Panc1 (cell line): ENCODE data around the gene ZNRF3. TPM values are rescaled to one million over a fixed set of nuclear protein-coding genes. Genes with fewer than 3 reads are reported as not detected.

Experiments
- ATAC-seq: fragments of 200-7000 bp; cut with Tn5 transposase; 2 replicates; pipeline ENCODE4 v1.9.1; 2020; ENCODE audit warnings: mild to moderate bottlenecking, moderate library complexity
- BruUV-seq: library from RNA; stranded (reverse); fragments of 400-500 nt; replicated peaks from 2 replicates; lab custom pipeline; 2021; lab: Mats Ljungman, UMichigan
- CTCF ChIA-PET: fragments of 300-600 bp; sonication (Branson Sonifier 250); formaldehyde crosslinking; loops from one replicate; lab custom pipeline; 2022; ENCODE audit warnings: antibody characterized with exemption; lab: Charles Lee
- POLR2A ChIA-PET: fragments of 300-600 bp; sonication (Branson Sonifier 250); formaldehyde crosslinking; loops from one replicate; lab custom pipeline; 2022; ENCODE audit warnings: antibody characterized with exemption; lab: Charles Lee
- DNase-seq: peaks from one replicate; pipeline ENCODE4 v3.0.0-alpha.2; 2010; ENCODE audit warnings: low read depth, low spot score
- H3K27ac ChIP-seq: 2 replicates; pipeline ENCODE4 v1.5.1; 2011; ENCODE audit warnings: mild to moderate bottlenecking, low read length, inconsistent platforms
- H3K27me3 ChIP-seq: fragments of 200-500 bp; sonication (Bioruptor generic); 2 replicates; pipeline ENCODE4 v1.6.0; 2014; ENCODE audit warnings: low read length, inconsistent platforms; ENCODE audit not compliant: control insufficient read depth, insufficient read depth
- H3K36me3 ChIP-seq: fragments of 200-500 bp; sonication (Bioruptor generic); 2 replicates; pipeline ENCODE4 v1.5.1; 2014; ENCODE audit warnings: inconsistent platforms, mild to moderate bottlenecking, low read length, moderate library complexity; ENCODE audit not compliant: control insufficient read depth, insufficient read depth
- H3K4me1 ChIP-seq: 2 replicates; pipeline ENCODE4 v1.5.1; 2011; ENCODE audit warnings: inconsistent platforms, mild to moderate bottlenecking, low read length, moderate library complexity; ENCODE audit not compliant: control insufficient read depth, insufficient read depth
- H3K4me3 ChIP-seq, 2 experiments: 2 replicates each; pipeline ENCODE4 v1.5.1; 2011 to 2012; ENCODE audit warnings: low read depth in 2 of 2, low read length in 2 of 2, mild to moderate bottlenecking in 2 of 2, inconsistent platforms in 1 of 2, moderate library complexity in 1 of 2
- H3K9me3 ChIP-seq: fragments of 200-500 bp; sonication (Bioruptor generic); 2 replicates; pipeline ENCODE4 v1.5.1; 2014; ENCODE audit warnings: low read depth, mild to moderate bottlenecking, inconsistent platforms, low read length, moderate library complexity; ENCODE audit not compliant: control insufficient read depth, insufficient read depth
- POLR2AphosphoS5 ChIP-seq: IDR thresholded peaks from 2 replicates; pipeline ENCODE4 v1.6.1; 2012; ENCODE audit warnings: mild to moderate bottlenecking, low read depth, low read length, moderate library complexity
- SIN3A ChIP-seq: IDR thresholded peaks from 2 replicates; pipeline ENCODE4 v1.6.1; 2012; ENCODE audit warnings: low read depth, mild to moderate bottlenecking, low read length, moderate library complexity, borderline replicate concordance; ENCODE audit not compliant: insufficient read depth
- TCF7L2 ChIP-seq: IDR thresholded peaks from 2 replicates; pipeline ENCODE4 v1.6.1; 2011; ENCODE audit warnings: mild to moderate bottlenecking, low read depth, low read length, inconsistent platforms
- in situ Hi-C: cut with HindIII; loops from 2 replicates; pipeline ENCODE4 v1.10.0; 2016; ENCODE audit warnings: low sequenced_read_pairs, low pct_unique_long_range_greater_than_20kb
- intact Hi-C: fragments of 100-400 bp; cut with micrococcal nuclease; formaldehyde crosslinking; loops from one replicate; pipeline ENCODE4 v1.10.0; 2022; ENCODE audit not compliant: unreplicated experiment
- total RNA-seq: library from RNA; stranded (reverse); gene quantifications from one replicate; pipeline ENCODE4 v1.2.1, GENCODE V29; 2021; ENCODE audit not compliant: unreplicated experiment
- TF ChIP-seq, protein P1 (sequence below), 2 experiments: IDR thresholded peaks; 2 replicates each; pipeline ENCODE4 v1.6.1; 2011 to 2012; ENCODE audit warnings: low read depth in 2 of 2, control low read depth in 1 of 2, low read length in 1 of 2, mild to moderate bottlenecking in 1 of 2, moderate library complexity in 1 of 2; ENCODE audit not compliant: insufficient read depth in 1 of 2
- TF ChIP-seq, protein P2 (sequence below): fragments of 450-650 bp; IDR thresholded peaks from 2 replicates; pipeline ENCODE4 v1.5.1; 2017; ENCODE audit warnings: mild to moderate bottlenecking

ZNRF3 gene
- total RNA-seq, 1 experiment from 2014 or later = 7.3 TPM

DNA sequence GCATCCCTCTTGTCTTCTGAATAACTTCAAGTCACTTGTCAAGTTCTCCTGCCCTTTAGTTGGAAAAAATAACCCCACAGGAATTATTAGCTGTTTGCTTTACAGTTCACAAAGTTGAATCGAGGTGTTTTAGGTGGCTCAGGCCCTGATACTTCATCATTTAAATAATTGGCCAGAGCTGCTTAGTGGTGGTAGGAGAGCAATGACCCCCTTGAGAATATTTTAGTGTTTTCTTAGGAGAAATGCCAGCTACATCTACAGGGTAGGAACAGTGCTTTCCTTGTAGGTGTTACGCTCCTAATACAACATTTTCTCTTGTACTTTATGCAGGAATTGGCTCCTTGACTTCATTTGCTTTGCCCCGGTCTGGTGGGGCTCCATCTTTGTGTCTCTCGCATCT is 105.1 kb downstream of the ZNRF3 start:
- in situ Hi-C loops (no loop called here), intact Hi-C loops (no loop called here)
- Histone ChIP-seq H3K27me3 (no peaks in the 10 kb centered on the region), H3K4me1 (no peaks in the 10 kb centered on the region), H3K9me3 (no peaks in the 10 kb centered on the region), H3K36me3 (no peaks in the 10 kb centered on the region), H3K4me3 (no peak overlapping the region), H3K27ac (no peak overlapping the region)
- ChIA-PET POLR2A (no interaction called here), CTCF (no interaction called here)
- BruUV-seq = no TSS peak
- ATAC-seq = no peak
- no peak for TF ChIP-seq TCF7L2
- TF ChIP-seq, protein P1, sequence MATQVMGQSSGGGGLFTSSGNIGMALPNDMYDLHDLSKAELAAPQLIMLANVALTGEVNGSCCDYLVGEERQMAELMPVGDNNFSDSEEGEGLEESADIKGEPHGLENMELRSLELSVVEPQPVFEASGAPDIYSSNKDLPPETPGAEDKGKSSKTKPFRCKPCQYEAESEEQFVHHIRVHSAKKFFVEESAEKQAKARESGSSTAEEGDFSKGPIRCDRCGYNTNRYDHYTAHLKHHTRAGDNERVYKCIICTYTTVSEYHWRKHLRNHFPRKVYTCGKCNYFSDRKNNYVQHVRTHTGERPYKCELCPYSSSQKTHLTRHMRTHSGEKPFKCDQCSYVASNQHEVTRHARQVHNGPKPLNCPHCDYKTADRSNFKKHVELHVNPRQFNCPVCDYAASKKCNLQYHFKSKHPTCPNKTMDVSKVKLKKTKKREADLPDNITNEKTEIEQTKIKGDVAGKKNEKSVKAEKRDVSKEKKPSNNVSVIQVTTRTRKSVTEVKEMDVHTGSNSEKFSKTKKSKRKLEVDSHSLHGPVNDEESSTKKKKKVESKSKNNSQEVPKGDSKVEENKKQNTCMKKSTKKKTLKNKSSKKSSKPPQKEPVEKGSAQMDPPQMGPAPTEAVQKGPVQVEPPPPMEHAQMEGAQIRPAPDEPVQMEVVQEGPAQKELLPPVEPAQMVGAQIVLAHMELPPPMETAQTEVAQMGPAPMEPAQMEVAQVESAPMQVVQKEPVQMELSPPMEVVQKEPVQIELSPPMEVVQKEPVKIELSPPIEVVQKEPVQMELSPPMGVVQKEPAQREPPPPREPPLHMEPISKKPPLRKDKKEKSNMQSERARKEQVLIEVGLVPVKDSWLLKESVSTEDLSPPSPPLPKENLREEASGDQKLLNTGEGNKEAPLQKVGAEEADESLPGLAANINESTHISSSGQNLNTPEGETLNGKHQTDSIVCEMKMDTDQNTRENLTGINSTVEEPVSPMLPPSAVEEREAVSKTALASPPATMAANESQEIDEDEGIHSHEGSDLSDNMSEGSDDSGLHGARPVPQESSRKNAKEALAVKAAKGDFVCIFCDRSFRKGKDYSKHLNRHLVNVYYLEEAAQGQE (IDR thresholded peaks at IDR 0.05; ENCODE audit: insufficient read depth in 1 of 2, low read depth in 2 of 2, low read length in 1 of 2) = no peak
- no peak for TF ChIP-seq POLR2AphosphoS5
- TF ChIP-seq SIN3A = no peak
- TF ChIP-seq, protein P2, sequence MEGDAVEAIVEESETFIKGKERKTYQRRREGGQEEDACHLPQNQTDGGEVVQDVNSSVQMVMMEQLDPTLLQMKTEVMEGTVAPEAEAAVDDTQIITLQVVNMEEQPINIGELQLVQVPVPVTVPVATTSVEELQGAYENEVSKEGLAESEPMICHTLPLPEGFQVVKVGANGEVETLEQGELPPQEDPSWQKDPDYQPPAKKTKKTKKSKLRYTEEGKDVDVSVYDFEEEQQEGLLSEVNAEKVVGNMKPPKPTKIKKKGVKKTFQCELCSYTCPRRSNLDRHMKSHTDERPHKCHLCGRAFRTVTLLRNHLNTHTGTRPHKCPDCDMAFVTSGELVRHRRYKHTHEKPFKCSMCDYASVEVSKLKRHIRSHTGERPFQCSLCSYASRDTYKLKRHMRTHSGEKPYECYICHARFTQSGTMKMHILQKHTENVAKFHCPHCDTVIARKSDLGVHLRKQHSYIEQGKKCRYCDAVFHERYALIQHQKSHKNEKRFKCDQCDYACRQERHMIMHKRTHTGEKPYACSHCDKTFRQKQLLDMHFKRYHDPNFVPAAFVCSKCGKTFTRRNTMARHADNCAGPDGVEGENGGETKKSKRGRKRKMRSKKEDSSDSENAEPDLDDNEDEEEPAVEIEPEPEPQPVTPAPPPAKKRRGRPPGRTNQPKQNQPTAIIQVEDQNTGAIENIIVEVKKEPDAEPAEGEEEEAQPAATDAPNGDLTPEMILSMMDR = no peak
- DNase-seq = no peak

DNA sequence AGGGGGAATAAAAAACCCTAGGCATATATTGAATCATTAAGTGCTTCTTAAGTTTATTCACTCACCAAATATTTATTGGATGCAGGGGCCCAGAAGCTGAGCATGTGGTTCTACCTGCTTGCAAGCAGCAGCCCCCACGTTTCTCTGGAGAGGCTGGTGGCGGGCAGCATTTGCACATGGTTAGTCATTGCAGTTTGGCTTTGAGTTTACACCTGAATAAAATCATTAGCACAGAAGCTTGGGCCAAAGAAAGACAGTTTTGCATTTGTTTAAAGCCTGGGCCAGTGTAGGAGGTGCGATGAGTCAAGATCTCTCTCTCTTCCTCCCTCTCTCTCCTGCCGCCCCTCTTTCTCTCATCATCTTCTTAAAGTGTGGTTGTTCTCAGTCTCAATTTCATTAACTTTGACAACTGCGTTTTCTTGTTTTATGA is 105.7 kb downstream of the ZNRF3 start:
- Histone ChIP-seq H3K9me3 (no peaks in the 10 kb centered on the region), H3K4me3 (no peak overlapping the region), H3K36me3 (no peaks in the 10 kb centered on the region), H3K4me1 (no peaks in the 10 kb centered on the region), H3K27me3 (no peaks in the 10 kb centered on the region), H3K27ac (no peak overlapping the region)
- no peak for TF ChIP-seq SIN3A
- TF ChIP-seq, protein P1 (IDR thresholded peaks at IDR 0.05; ENCODE audit: insufficient read depth in 1 of 2, low read depth in 2 of 2, low read length in 1 of 2) = no peak
- no peak for TF ChIP-seq TCF7L2
- TF ChIP-seq, protein P2 = no peak
- no peak for TF ChIP-seq POLR2AphosphoS5
- no peak for ATAC-seq
- CTCF ChIA-PET = no interaction called here
- BruUV-seq = no TSS peak
- intact Hi-C loops = no loop called here
- POLR2A ChIA-PET = no interaction called here
- no peak for DNase-seq
- in situ Hi-C loops = no loop called here
